ENCODE data around the gene ADARB2.

ADARB2 gene

GRCh38 chr10:1376384-1376945 lies 360.9 kb downstream of the ADARB2 start:
- DNase-seq: no peak

- DNase-seq: no peak
Measured at GRCh38 chr10:1375346-1376170, 361.8 kb downstream of the ADARB2 start.

GRCh38 chr10:1374511-1375345 lies 362.6 kb downstream of the ADARB2 start:
- no peak for DNase-seq

GRCh38 chr10:1373287-1373686 lies 364.0 kb downstream of the ADARB2 start:
- DNase-seq: no peak

GRCh38 chr10:1372212-1372611 lies 365.1 kb downstream of the ADARB2 start:
- no peak for DNase-seq

GRCh38 chr10:1370298-1370697 lies 367.0 kb downstream of the ADARB2 start:
- no peak for DNase-seq

GRCh38 chr10:1369665-1370064 lies 367.7 kb downstream of the ADARB2 start:
- DNase-seq: no peak

GRCh38 chr10:1369197-1369596 lies 368.1 kb downstream of the ADARB2 start:
- DNase-seq: no peak

GRCh38 chr10:1368842-1369171 lies 368.5 kb downstream of the ADARB2 start:
- DNase-seq: no peak

GRCh38 chr10:1367938-1368841 lies 369.1 kb downstream of the ADARB2 start:
- no peak for DNase-seq

GRCh38 chr10:1366811-1367425 lies 370.4 kb downstream of the ADARB2 start:
- DNase-seq: no peak

GRCh38 chr10:1366322-1366691 lies 371.0 kb downstream of the ADARB2 start:
- DNase-seq: no peak

- DNase-seq: no peak
Measured at GRCh38 chr10:1365540-1366321, 371.6 kb downstream of the ADARB2 start.

GRCh38 chr10:1364151-1364910 lies 373.0 kb downstream of the ADARB2 start:
- no peak for DNase-seq

- no peak for DNase-seq
Measured at GRCh38 chr10:1363446-1364121, 373.7 kb downstream of the ADARB2 start.

- DNase-seq: no peak
Measured at GRCh38 chr10:1362589-1363445, 374.5 kb downstream of the ADARB2 start.

GRCh38 chr10:1361411-1362105 lies 375.8 kb downstream of the ADARB2 start:
- DNase-seq: no peak

GRCh38 chr10:1360558-1361164 lies 376.7 kb downstream of the ADARB2 start:
- peak; percentile 48 for DNase-seq

All from right hindlimb (tissue), 1 donor.